ACHN (cell line): Measurements from ENCODE around the gene FAM98B.

Experiments
- DNase-seq: peaks from one replicate; pipeline ENCODE4 v3.0.0-alpha.2; 2015
- in situ Hi-C: cut with HindIII; loops from 2 replicates; pipeline ENCODE4 v1.10.0; 2017; ENCODE audit warnings: low sequenced_read_pairs, low pct_ligation_motif_present, low pct_unique_long_range_greater_than_20kb

FAM98B gene

DNA sequence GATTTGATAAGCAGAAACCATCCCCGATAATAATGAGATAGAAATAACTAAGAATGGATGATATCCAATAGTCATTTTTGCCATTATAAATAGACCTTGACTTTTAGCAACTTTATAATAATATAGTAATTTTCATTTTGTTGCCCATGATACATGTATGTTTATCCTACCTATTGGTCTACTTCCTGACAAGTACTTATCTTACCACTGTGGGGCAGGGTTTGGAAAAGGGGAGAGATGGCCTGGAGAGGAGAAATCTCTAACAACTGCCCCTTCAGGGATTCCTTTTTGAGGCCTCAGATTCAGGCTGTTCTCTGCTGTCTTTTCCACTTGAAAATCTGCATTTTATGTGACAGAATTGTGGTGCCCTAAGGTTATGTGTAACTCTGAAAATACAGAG is 42.2 kb downstream of the FAM98B start:
- in situ Hi-C loops: no loop called here
- DNase-seq: no peak

DNA sequence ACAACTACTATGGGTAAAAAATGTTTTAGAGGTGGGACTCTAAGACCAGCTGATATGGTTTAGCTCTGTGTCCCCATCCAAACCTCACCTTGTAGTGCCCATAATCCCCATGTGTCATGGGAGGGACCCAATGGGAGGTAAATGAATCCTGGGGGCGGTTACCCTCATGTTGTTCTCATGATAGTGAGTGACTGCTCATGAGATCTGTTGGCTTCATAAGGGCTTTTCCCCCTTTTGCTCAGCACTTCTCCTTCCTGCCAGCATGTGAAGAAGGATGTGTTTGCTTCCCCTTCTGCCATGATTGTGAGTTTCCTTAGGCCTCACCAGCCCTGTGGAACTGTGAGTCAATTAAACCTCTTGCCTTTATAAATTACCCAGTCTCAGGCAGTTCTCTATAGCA is 45.7 kb downstream of the FAM98B start:
- no peak for DNase-seq
- in situ Hi-C loops: no loop called here

DNA sequence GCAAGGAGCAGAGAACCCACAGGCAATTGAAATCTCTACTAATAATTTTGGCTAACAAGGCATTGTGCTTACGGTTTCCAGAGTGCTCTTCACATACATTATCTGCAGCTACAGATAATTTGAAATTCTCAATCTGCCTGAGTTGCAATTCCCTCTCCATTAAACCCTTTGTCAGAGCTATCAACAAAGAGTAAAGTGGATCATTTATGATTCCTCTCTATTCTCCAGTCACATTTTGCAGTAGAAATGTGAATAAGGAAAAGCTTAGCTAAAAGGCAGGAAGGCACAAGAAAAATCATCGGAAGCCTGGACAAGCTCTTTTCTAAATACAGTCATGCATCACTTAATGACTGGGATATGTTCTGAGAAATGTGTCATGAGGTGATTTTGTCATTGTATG is 49.6 kb downstream of the FAM98B start:
- no peak for DNase-seq
- in situ Hi-C loops: no loop called here

DNA sequence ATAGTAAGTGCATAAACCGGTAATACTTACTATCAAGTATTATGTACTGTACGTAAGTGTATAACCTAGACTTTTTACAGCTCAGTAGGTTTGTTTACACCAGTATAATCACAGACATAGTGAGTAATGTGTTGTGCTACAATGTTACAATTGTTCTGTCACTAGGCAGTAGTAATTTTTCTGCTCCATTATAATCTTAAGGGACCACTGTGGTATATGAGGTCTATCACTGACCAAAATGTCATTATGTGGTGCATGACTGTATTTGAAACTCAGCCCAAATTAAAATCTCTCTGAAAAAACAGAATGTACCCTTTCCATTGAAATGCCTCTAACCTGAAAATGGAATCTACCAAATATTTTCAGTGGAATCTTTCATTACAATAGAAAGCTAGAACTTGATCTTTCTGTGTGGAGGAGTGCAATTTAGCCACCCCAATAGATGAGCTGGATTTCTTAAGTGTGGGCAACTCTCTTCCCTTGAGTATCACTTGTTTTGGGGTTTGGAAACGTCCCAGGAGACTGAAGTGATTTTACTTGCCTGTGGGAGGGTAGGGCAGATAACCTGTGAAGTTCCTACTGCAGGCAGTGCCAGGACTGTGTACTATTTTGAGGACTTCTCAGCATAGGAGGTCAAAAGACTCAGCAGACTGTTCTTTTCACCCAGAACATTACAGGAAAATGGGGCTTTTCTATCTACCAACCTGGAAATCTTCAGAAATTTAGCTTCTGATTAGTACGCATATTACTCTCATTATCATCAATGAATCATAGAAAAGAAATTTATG is 50.9 kb downstream of the FAM98B start:
- in situ Hi-C loops: no loop called here
- no peak for DNase-seq

DNA sequence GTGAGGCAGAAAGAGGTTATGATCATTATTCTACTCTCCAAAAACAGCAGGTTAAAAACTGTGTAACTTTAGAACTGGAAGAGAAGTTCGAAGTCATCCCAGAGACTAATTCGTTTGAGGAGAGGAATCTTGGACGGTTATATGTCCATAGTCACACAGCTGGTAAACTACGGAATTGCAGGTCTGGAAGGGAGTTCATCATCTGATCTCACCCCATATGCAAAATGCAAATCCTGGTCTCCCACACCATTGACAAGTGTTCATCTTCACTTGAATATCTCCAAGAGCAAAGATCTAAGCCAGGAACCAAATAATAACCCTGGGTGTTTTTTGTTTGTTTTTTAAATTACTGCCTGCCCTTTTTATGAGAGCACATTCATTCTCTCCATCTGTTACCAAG is 53.1 kb downstream of the FAM98B start:
- in situ Hi-C loops: no loop called here
- DNase-seq: no peak

DNA sequence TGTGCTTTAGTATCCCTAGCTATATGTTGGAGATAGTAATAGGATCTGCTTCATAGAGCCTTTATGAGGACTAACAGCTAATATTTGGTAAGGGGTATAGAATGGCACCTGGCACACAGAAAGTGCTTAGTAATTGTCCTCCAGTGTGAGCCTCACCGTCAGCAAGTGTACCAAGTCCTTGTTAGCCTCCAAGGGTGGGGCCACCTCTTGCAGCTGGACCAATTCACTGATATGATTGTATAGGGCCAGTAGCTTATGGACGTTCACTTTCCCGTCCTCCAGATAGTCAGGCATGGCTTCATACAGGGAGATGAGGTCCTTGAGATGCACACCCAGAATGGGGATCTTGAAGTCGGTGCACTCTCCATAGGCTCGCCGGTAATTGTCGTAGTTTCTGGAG is 53.6 kb downstream of the FAM98B start:
- in situ Hi-C loops: no loop called here
- DNase-seq: no peak

DNA sequence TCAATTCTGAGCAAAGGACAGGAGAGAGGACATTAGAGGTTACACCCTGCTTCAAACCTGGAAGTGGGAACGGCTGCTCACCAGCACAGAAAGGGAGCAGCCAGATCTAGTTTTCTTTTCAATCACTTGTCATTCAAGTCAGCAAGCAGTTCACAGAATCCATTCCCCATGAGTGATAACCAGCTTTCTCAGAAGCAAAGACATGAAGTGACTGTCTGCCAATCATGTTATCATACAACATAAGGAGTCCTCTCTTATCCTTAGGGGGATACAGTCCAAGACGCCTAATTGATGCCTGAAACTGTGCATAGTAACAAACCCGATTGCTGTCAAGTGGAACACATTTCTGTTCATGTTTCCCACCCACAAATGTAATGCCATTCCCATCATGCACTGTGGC is 54.7 kb downstream of the FAM98B start:
- in situ Hi-C loops: no loop called here
- DNase-seq: no peak

DNA sequence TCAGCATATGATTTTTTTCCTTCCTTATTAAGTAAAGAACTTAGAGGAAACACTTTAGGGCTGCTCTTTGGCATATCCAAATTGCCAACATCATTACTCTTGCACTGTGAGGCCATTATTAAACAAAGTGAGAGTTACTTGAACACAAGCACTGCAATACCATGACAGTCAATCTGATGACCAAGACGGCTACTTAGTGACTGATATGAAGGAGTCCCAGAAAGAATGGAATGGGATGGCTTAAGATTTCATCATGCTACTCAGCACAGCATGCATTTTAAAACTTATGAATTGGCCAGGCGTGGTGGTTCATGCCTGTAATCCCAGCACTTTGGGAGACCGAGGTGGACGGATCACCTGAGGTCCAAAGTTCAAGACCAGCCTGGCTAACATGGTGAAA is 55.2 kb downstream of the FAM98B start:
- in situ Hi-C loops: no loop called here
- DNase-seq: no peak

DNA sequence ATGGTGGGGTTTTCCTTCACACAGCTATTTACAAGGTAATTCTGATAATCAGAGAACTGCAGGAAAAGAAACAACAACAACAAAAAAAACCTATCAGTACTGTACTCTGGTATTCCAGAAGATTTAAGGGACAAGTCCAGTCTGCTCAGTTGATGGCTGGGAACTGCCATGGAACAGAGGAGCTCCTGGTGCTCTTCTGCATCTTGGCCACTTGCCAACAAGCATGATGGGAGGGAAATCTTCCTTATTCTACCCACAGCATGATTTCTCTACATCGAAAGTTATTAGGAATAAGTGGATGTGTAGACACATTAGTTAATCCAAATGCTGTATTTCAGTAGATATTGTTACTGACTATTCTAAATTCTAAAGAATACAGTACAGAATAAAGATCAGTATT is 59.0 kb downstream of the FAM98B start:
- DNase-seq: no peak
- in situ Hi-C loops: no loop called here

DNA sequence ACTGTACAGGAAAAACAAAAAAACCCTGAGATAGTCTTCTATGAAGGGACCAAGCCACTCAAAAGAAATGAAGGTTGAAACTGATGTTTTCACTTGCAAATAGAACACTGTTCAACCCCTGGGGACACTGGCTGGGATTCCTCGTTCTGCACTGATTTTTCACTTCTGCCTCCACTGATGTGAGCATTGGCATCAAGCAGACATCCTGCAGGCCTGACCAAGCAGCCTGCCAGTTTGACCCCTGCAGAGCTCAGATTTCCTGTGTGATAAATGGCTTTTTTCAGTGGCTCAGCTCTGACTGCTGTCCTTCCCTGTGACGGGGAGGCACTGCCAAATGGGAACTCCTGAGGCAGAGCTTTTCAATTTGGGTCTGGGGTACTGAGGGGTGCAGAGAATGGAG is 60.7 kb downstream of the FAM98B start:
- no peak for DNase-seq

DNA sequence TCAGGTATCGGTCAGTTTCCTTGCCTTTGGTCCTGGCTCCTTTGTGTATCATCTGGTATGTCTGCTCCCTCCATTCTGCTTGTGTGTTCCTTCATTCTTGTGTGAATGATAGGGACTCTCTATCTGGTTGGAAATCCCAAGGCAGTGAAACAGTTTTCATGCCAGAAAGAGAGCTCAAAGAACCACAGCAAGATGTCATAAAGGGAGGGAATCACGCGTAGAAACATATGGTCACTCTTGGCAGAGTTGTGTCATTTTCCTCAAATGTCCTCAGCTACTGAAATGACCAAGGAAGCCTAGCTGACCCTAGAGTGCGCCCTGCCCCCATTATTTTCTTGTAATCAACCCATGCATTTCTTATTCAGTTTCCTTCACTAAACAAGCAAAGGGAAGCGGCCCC is 62.7 kb downstream of the FAM98B start:
- in situ Hi-C loops: no loop called here
- DNase-seq: no peak

More for the DNA sequence above, 60.7 kb downstream of the FAM98B start:
- in situ Hi-C loops: no loop called here

DNA sequence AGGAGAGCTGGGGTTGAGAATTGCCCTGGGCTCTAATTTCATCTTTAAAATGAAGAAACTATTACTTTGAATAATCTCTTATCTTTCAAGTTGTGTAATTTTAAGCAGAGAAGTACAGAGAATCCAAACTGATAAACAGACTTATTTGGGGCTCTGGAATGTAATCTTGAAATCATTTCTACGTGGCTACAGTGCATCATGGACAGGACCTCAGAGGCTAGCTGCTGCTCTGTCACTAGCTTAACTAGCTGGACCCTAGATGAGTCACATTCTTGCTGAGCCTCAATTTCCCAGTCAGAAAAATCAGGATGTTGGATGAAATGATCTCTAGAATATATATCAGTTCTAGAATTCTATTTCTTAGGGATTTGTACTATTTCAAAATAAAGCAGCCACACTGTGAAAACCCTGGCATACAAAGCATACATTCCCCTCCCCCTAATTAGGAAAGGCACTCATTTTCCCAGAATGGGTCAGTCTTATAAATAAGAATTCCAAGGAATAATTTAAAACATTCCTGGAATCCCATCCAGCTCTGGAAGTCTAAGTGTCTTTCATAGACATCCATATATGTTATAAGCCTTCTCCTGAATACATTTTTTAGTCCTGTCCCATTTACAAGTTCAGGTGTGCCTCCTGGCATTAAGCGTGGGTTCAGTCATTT is 63.5 kb downstream of the FAM98B start:
- DNase-seq: no peak
- in situ Hi-C loops: no loop called here

DNA sequence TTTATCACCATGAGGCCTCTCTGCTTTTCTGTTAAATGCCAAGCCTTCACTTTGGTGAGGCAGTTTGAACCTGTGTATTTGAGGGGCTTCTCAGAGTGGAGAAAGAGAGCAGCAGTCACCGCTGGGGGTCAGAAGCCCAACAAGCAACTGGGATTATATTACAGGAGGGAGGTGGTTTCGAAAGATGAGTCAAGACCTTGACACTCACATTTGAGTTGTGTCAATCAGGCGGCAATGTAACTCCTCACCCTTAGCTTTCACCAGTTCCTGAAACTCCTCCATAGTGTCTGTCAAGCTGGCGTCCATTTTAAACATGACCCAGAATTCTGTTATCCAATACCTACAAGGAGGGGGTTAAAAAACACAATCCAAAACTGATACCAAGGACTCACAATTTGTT is 64.2 kb downstream of the FAM98B start:
- in situ Hi-C loops: no loop called here

DNA sequence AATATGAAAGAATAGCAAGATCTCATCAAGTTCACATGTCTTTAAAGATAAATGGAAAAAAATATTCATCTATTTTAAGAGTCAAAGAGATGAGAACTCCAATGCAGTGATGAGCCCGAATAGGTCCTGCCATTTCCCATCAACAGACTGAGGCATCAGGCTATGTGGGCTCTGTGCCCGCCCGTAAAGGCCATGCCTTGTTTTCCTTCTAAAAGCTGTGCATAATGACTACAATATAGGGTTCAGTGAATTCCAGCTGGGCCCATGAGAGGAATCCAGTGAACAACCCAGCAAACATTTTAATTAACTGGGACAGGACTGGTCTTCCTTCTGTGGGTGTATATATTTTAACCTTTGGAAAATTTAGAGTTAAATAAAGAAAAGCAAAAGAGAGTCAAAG is 66.1 kb downstream of the FAM98B start:
- in situ Hi-C loops: no loop called here
- DNase-seq: no peak

More for the DNA sequence above, 64.2 kb downstream of the FAM98B start:
- no peak for DNase-seq

DNA sequence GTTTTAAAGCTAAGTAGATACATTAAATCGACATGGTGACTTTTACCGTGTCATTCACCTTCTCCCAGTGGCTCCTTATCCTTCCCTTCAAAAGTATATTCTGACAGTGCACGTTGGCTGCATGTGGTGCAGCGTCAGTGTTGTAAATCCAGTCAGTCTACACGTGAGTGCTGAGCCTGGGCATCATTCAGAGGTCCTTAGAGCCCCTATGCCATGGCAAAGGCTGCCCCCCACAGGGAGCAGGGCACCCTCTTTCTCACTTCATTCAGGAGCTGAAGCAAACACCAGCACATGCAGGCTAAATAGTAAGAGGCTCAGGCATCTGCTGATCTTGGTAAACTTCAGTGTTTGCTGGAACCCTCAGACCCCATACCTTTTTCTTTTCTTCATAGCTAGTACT is 67.4 kb downstream of the FAM98B start:
- DNase-seq: no peak
- in situ Hi-C loops: no loop called here

DNA sequence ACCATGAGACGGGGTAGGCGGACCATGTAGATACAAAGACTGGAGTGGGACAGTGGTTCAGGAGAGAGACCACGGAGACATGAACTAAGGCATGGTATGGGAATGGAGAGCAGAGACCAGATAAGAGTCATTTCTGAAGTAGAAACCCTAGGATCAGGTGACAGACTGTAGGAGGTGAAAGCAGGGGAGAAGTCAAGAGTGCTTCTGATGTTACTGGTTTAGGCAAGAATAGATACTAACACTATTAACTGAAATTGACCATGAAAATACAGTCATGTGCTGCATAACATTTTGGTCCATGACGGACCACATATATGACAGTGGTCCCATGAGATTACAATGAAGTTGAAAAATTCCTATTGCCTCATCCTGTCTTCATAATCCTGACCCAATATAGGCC is 69.0 kb downstream of the FAM98B start:
- DNase-seq: no peak
- in situ Hi-C loops: no loop called here

DNA sequence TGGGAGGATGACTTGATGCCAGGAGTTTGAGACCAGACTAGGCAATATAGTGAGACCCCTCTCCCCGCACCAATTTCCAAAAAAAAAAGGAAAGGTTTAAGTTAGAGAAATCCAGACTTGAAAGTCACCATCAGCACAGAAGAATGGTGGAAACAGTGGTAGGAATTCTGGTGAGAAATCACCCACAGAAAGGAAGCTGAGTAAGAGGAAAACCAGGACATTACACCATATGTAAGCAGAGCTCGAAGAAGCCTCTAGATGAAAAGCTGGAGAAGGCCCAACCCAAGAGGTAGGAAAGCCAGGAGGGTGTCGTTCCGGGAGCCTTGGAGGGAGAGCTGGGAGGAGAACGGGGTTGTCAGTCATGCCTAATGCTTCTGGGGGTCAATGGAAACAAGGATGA is 70.2 kb downstream of the FAM98B start:
- in situ Hi-C loops: no loop called here
- DNase-seq: no peak

DNA sequence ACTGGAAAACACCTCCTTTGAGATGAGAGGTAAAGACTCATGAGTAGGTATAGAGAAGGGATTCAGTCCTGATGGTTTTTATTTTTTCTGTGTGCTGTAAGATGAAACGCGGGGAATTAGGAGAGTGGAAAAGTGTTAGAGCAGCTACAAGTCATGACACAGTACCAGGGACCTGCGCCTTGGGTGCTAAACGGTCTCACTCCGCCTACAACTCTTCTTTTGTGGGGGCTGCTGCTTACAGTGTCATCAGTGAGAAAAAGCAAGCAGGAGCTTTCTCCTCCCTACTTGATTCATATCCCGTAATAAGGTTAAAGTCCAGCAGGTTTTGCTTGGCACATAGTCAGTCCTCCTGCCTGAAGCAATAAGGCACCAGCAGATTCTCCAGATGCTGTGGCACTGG is 71.6 kb downstream of the FAM98B start:
- DNase-seq: no peak
- in situ Hi-C loops: no loop called here

DNA sequence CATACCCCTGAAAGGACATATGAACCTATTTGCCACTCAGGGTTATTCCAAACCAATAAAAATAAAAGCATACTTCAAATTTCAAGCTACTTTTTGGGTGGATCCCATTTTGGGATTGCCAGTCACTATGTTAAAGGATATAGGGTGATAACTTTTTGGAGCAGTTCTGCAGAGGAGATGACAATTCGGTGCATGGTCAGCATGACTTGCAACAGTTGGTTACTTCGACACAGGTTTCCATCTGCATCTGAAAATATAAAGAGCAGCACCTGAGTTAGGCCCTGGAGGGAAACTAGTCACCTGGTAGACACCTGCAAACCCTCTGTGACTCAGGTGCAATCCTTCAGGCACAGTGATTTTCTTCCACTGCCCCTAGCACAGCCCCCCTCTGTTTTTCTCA is 72.2 kb downstream of the FAM98B start:
- DNase-seq: no peak
- in situ Hi-C loops: no loop called here

DNA sequence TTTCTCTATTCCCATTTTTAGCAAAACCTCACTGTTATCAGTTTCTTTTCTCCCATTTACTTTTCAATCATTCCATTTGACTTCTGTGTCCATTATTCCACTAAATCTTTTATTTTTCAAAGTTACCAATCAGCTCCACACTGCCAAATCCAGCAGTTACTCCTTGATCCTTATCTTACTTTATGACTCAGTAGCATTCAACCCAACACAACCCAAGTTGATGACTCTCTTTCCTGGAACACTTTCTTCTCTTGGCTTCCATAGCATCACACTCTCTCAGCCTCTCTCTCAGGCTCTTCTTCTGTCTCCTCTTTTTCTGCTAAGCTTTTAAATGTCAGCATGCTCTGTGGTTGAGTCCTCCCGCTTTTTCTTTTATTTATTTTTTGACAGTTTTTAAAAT is 74.4 kb downstream of the FAM98B start:
- in situ Hi-C loops: no loop called here
- no peak for DNase-seq
